T-helper 17 cell (primary cell): ENCODE data around the gene HTT. TPM values are rescaled to one million over a fixed set of nuclear protein-coding genes. Genes with fewer than 3 reads are reported as not detected.

Experiments used
- ATAC-seq: fragments of 150-1000 bp; cut with Tn5 transposase; 2 replicates; pipeline ENCODE4 v1.10.0; 2021; ENCODE audit warnings: mild to moderate bottlenecking, moderate library complexity
- DNase-seq, 3 donors: peaks; one replicate each; pipeline versions ENCODE4 v3.0.0 to v3.0.0-alpha.2; 2020 to 2021
- H3K9me3 ChIP-seq: one replicate; pipeline ENCODE4 v1.7.0; 2013; ENCODE audit warnings: low read length, mild to moderate bottlenecking; ENCODE audit not compliant: control insufficient read depth, poor library complexity, severe bottlenecking
- H3K27ac Mint-ChIP-seq: one replicate; pipeline ENCODE4 v1.8.0; 2022; ENCODE audit warnings: mild to moderate bottlenecking, moderate library complexity, mixed read lengths
- H3K27me3 Mint-ChIP-seq: one replicate; pipeline ENCODE4 v1.8.0; 2022; ENCODE audit warnings: mixed read lengths
- H3K36me3 Mint-ChIP-seq: one replicate; pipeline ENCODE4 v1.8.0; 2022; ENCODE audit warnings: low read depth, mixed read lengths
- H3K4me1 Mint-ChIP-seq: one replicate; pipeline ENCODE4 v1.8.0; 2022; ENCODE audit warnings: mild to moderate bottlenecking, mixed read lengths
- H3K4me3 Mint-ChIP-seq: one replicate; pipeline ENCODE4 v1.8.0; 2022; ENCODE audit warnings: mild to moderate bottlenecking, moderate library complexity, mixed read lengths
- total RNA-seq, 4 donors: library from RNA in 2 of 4; stranded (reverse) in 2 of 4; gene quantifications; one replicate each; pipeline ENCODE4 v1.2.3 and lab custom pipeline; 2022 to 2026

Gene HTT
- total RNA-seq, 2 donors from 2014 or later: 83.9 to 89.9 TPM

DNA sequence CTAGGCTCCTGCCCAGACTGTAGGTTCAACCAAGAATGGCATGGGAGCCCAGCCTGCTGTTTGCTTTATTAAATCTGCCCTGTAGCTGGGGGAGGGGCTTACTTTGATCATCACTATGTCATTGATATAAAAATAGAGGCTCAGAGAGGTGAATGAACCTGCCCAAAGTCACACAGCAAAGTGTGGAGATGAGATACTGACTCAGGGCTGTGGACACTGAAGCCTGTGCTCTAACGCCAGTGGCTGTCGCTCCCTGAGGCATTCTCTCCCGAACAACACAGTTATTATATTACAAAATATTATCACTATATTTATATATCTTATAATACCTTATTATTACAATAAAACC is 178.0 kb downstream of the HTT start:
- H3K4me3 Mint-ChIP-seq: no peak overlapping the region
- H3K9me3 ChIP-seq: no peaks in the 10 kb centered on the region
- ATAC-seq: no peak
- H3K27ac Mint-ChIP-seq: no peak overlapping the region
- no peaks in the 10 kb centered on the region for H3K27me3 Mint-ChIP-seq
- H3K4me1 Mint-ChIP-seq: no peaks in the 10 kb centered on the region
- H3K36me3 Mint-ChIP-seq: no peaks in the 10 kb centered on the region
- no peak for DNase-seq

DNA sequence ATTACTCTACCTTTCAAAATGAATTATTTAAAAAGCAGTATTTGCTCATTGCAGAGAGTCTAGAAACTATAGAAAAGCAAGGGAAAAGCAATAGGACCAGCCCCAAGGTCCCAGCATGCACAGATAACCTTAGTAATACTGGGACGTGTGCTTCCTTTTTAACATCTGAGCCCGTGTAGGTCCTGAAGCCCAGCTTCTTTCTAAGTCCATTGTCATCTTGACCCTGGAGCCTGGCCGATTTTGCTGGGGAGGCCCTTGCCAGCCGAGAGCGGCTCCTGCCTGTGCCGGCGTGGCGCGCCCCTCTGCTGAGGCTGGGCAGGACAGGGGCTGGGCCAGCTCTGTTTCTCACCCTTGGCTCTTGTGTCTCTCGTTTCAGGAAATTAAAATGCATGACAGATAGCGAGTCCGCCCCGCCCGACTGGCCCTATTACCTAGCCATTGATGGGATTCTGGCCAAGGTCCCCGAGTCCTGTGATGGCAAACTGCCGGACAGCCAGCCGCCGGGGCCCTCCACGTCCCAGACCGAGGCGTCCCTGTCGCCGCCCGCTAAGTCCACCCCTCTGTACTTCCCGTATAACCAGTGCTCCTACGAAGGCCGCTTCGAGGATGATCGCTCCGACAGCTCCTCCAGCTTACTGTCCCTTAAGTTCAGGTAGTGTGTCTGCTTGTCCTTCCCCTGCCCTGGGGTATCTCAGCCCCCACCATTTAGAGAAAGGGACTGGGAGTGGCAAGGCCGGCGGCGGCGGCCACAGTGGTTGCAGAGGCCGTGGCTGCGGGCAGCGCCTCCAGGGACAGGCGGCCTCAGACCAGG is 178.6 kb downstream of the HTT start:
- Mint-ChIP-seq H3K27ac (no peak overlapping the region), H3K4me3 (no peak overlapping the region), H3K27me3 (no peaks in the 10 kb centered on the region), H3K36me3 (no peaks in the 10 kb centered on the region), H3K4me1 (no peaks in the 10 kb centered on the region)
- no peaks in the 10 kb centered on the region for H3K9me3 ChIP-seq
- DNase-seq (peak in 2 of 3 donors; percentile 3 to 6), ATAC-seq (no peak)

DNA sequence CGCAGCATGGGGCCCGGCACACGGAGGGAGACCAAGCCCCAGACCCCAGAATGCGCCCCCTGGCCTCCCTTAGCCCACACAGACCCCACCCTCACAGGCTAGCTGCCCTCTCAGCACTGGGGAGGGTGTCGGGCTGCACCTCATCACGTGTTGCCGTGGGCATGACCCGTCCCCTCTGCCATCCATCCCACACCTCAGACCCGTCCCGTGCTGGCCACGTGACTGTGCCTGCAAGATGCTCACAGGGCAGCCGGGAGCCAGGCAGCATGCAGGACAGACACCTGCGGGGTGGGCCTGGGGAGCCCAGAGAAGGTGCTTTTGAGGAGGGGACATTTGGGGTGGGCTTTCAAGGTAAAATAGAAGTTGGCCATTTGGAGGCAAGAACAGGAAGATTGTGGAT is 179.3 kb downstream of the HTT start:
- DNase-seq (peak in 1 of 3 donors; percentile 1), ATAC-seq (no peak)
- Mint-ChIP-seq H3K4me1 (no peaks in the 10 kb centered on the region), H3K27ac (no peak overlapping the region), H3K4me3 (no peak overlapping the region), H3K36me3 (no peaks in the 10 kb centered on the region), H3K27me3 (no peaks in the 10 kb centered on the region)
- no peaks in the 10 kb centered on the region for H3K9me3 ChIP-seq

DNA sequence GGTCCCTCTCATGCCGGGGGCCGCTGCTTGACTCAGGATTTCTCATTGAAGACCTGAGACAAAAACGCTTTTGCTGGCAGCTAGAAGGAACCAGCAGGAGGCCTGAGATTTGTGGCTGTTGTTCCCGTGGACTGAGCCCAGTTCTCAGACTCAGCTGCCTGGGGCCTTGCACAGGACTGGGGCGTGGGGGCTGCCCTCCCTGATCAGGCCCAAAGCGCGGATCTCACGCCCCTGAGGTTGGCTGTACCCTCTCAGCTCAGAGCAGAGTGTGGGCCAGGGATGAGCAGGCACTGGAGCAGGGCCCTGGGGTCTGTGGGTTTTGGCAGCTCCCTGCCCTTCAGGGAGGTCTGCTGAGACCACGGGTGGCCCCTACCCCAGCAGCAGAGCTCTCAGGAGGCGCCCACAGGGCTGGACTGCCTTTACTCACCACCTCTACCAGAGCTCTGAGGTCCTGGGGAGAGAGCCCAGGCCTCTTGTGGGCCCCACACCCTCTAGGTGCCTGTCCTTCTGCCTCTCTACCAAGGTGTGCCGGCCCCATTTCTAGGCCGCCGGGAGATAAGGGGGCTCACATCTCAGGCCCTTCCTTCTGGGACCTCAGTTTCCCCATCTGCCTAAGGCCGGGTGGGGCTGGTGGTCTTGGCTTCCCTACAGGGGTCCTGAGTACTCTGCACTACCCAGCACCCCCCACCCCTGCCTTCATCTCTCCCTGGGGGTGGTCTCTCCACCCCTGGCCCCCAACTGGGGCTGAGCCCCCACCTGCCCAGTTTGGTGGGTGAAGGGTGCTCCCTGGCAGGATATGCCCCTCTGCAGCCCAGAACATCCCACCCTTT is 180.0 kb downstream of the HTT start:
- no peak overlapping the region for H3K27ac Mint-ChIP-seq
- H3K36me3 Mint-ChIP-seq: no peaks in the 10 kb centered on the region
- no peak overlapping the region for H3K4me3 Mint-ChIP-seq
- H3K27me3 Mint-ChIP-seq: no peaks in the 10 kb centered on the region
- H3K4me1 Mint-ChIP-seq: no peaks in the 10 kb centered on the region
- H3K9me3 ChIP-seq: no peaks in the 10 kb centered on the region
- no peak for ATAC-seq
- DNase-seq: peak in 2 of 3 donors; percentile 5

DNA sequence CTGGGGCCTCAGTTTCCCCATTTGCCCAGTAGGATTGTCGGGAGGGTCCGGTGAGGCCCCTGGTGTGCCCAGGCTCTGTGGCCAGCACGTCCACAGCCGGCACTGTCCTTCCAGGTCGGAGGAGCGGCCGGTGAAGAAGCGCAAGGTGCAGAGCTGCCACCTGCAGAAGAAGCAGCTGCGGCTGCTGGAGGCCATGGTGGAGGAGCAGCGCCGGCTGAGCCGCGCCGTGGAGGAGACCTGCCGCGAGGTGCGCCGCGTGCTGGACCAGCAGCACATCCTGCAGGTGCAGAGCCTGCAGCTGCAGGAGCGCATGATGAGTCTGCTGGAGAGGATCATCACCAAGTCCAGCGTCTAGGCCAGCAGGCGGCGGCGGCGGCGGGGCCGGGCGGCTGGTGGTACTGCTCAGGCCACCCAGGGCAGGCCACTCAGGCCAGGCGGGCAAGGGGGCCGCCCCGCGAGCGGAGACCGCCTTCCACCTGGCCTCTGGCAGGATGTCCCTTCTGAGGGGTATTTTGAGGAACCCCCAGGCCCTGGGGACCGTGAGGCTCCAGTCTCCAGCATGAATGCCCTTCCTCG is 181.2 kb downstream of the HTT start:
- Mint-ChIP-seq H3K4me1 (no peaks in the 10 kb centered on the region), H3K27ac (no peak overlapping the region), H3K36me3 (no peaks in the 10 kb centered on the region), H3K27me3 (no peaks in the 10 kb centered on the region), H3K4me3 (no peak overlapping the region)
- ATAC-seq (no peak), DNase-seq (no peak)
- H3K9me3 ChIP-seq: no peaks in the 10 kb centered on the region

DNA sequence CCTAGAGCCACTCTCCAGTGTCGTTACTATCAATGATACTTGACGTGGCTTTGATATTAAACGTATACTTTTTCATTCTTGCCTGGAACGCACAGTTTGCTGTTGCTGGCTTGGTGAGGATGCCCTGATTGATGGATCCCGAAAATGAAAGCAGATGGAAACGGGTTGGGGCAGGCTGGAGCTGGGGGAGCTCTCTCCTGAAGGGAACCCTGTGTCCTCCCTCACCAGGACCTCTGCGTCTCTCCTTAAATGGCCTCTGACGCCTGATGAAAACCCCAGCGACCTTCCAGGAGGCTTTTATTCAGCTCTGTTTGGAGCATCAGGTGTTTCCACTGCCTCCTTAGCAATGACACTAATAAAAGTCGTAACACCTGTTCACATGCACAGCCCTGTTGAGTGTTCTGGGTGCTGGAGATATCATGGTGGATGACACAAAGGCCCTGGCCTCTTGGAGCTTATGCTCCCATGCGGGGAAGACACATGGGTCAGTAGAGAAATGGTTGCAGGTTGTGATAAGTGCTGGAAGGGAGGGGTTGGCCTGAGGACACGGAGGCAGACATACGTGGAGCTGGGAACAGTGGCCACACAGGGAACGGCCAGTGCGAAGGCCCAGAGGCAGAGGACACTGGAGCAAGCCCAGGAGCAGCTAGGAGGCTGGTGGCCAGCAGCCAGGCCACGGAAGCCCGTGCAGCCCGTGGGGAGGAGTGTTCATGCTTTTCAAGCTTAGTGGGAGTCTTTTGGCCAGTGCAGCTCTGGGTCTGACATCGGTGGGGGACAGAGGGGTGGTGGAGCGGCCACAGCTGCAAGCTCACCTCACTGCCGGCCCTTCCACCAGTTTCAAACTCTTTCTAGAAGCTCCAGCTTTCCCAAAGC is 182.0 kb downstream of the HTT start:
- Mint-ChIP-seq H3K27ac (no peak overlapping the region), H3K36me3 (no peaks in the 10 kb centered on the region), H3K27me3 (no peaks in the 10 kb centered on the region), H3K4me3 (no peak overlapping the region), H3K4me1 (no peaks in the 10 kb centered on the region)
- no peak for ATAC-seq
- H3K9me3 ChIP-seq: no peaks in the 10 kb centered on the region
- peak in 1 of 3 donors; percentile 6 for DNase-seq

DNA sequence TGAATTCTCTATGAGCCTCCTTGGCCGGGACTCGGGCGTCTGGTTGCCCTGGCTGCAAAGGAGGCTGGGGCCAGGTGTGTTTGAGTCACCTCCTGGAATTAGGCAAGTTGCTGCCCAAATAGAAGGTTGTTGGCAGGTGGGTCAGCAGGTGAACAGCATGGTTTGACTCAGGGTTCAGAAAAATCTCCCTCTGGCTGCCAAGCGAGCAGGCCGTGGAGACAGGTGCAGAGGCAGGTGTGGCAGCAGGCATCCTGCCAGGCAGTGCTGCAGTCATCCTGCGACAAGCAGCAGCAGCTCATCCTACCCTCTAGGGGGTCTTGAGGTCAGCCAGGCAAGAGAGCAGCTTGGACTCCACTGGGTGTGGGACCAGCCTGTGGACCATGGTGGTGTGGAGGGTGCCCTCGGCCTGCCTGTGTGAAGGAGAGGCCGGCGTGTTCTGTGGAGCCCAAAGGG is 182.6 kb downstream of the HTT start:
- no peaks in the 10 kb centered on the region for H3K27me3 Mint-ChIP-seq
- H3K27ac Mint-ChIP-seq: no peak overlapping the region
- DNase-seq (no peak), ATAC-seq (no peak)
- H3K9me3 ChIP-seq: no peaks in the 10 kb centered on the region
- peaks cover 2% of the 10 kb centered on the region for H3K4me1 Mint-ChIP-seq
- no peaks in the 10 kb centered on the region for H3K36me3 Mint-ChIP-seq
- H3K4me3 Mint-ChIP-seq: no peak overlapping the region

DNA sequence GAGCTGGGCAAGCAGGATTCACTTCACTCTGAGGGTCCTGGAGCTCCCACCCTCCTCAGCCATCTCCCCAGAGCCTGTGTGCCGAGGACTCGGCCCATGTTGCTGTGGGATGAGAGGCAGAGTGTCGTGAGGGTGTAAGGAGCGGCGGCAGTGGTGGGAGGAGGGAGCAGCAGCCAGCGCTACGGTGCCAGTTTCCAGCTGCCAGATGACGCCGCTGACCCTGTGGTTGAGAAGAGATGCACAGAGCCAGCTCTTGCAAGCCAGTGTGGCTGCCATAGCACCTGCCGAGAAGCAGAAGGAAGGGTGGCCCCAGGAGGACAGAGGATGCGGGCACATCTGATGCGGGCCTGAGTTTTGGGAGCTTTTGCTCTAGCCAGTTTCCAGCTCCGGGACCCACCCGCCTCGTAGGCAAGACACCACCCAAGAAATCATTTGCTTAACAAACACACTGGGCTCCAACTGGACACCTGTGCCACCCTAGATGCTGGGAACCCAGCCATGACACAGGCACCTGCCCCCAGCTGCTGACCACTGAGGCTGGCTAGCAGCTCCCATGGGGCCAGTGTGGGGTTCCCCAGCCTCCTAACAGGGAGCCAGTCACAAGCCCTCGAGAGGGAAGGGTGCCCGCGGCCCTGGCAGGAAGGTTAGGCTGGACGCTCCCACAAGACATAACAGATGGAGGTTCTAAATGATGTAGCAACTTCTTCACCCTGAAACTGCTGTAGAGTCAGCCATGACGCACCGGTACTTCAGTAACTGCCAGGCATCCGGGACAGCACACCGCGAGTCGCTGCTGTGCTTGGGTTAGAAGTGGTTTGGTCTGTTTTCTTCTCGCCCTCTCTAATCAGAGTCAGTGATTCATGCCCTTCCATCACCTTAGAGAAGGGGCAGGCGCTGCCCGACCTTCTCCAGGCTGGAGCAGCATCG is 183.3 kb downstream of the HTT start:
- peak in 1 of 3 donors; percentile 6 for DNase-seq
- Mint-ChIP-seq H3K4me3 (no peak overlapping the region), H3K36me3 (no peaks in the 10 kb centered on the region), H3K4me1 (peaks cover 2% of the 10 kb centered on the region), H3K27me3 (no peaks in the 10 kb centered on the region), H3K27ac (no peak overlapping the region)
- H3K9me3 ChIP-seq: no peaks in the 10 kb centered on the region
- ATAC-seq: no peak

DNA sequence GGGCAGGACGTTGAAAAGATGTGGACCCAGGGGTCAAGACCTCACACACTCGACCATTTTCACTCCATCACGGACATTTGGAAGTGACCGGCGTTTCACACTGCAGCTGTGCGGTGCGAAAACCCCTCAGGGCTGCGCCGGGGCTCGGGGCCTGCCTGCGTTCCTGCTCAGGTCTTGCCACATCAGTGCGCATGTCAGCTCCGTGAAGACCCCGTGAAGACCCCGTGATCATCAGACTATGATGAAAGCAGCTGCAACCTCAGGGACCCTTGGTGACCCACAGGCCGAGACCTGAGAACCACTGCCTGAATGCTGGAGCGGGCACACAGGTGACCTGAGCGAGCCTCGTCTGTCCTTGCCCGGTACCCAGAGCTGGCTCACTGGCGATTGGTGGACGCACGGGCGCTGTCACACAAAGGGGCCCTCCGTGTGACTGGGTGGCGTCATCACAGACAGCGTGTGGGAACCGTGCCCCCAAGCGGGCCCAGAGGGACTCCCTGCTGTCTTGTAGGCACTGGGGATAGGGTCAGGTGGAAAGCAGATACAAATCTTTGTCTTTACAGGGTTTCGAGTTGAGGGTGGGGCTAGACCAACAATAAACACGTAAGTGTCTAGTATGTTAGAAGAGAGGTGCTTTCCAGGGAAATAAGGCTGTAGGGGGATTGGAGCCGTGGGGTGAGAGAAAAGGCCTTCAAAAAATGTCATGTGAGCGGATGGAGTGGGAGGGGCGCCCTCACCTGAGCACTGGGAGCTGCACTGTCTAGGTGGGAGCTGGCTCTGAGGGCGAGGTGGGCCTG is 187.1 kb downstream of the HTT start:
- H3K27me3 Mint-ChIP-seq: no peaks in the 10 kb centered on the region
- DNase-seq: no peak
- ATAC-seq: no peak
- H3K36me3 Mint-ChIP-seq: no peaks in the 10 kb centered on the region
- peaks cover 2% of the 10 kb centered on the region for H3K4me1 Mint-ChIP-seq
- no peak overlapping the region for H3K27ac Mint-ChIP-seq
- H3K4me3 Mint-ChIP-seq: no peak overlapping the region
- no peaks in the 10 kb centered on the region for H3K9me3 ChIP-seq

DNA sequence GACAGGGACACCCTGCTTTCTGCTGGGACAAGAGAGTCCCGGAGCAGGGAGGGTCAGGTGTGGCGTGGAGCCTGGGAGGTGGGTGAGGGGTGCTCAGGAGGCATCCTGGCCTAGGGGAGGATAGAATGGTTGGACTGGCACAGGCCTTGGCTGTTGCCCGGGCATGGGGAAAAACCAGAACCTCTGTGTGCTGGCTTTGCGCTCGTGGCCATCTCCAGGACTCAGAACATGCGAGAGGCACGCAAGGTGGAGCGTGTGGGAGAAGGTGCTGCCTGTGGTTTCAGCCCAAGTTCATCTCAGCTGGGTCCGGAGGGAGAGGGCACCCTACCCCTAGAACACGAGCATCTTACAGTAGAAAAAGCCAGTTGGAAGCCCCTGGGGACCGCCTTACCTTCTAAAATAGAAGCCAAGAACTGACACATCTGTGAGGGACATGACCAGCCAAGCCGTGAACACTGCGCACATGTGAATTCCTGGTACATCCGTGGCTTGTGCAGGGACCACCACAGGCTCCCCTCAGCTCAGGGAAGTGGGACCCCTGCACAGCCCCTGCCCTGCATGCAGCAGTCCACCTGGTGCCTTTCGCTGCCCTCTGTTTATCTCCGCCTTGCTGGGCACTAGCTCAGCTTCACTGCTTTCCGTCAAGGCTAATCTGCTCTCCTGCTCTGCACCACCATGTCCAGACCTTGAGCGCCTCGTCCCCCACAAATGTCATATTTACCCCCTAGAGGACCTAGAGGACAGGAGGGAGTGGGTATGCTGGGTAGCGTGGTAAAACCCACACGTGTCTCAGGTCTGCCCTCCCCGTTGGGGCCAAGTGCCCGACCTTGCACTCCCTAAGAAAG is 187.9 kb downstream of the HTT start:
- ATAC-seq (no peak), DNase-seq (peak in 1 of 3 donors; percentile 6)

More for the DNA sequence above, 187.9 kb downstream of the HTT start:
- H3K36me3 Mint-ChIP-seq: no peaks in the 10 kb centered on the region
- no peak overlapping the region for H3K27ac Mint-ChIP-seq
- H3K4me1 Mint-ChIP-seq: peaks cover 2% of the 10 kb centered on the region
- H3K4me3 Mint-ChIP-seq: no peak overlapping the region
- H3K27me3 Mint-ChIP-seq: no peaks in the 10 kb centered on the region
- H3K9me3 ChIP-seq: no peaks in the 10 kb centered on the region
